GM18867 (cell line): ENCODE measurements around the gene DLG2.

Experiments used
- ATAC-seq: cut with Tn5 transposase; IDR thresholded peaks from one replicate; pipeline ENCODE4 v1.9.1; 2021; ENCODE audit warnings: mild to moderate bottlenecking, moderate library complexity; ENCODE audit not compliant: unreplicated experiment

DLG2 gene

DNA sequence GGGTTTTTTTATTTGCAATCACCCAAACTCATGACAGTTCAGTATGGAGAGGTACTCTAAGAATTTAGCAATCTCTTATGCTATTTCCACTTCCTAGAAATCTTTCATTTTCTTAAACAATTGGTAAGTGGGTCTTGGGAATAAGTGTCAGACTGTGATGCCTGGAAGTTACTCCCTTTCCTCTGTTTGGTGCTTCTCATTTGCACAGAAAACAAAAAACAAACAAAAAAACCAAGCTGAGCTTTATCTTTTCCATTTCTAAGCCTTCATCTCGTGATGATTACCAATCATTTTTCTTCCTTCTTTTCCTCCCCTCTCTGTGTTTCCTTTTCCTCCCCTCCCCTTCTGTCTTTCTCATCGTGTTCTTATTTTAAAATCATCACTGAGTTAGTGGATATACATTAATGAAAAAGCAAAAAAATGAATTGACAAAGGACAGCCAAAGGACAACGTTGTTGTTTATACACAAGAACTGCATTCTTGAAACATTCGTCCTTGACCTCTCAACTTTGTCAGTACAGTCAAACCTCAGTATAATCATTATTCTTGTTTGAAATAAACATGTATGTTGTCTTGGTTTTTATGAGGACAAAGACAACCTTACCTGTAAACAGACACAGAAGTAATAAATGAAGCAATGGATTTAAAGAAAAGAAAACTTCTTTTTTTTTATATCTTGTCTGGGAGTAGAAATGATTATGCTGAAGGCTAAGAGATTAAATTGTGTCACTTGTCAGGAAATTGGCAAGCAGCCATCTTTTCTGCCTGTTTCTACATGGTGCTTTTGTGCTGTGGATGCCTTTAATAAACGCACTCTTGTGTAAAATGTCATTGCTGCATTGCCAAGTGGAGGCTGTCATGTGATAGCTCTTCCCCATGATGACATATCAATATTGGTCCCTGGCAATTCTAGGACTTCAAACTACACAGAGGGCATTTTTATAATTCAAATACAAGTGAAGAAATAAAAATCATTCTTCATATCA is 1537.8 kb downstream of the DLG2 start:
- ATAC-seq: no peak

DNA sequence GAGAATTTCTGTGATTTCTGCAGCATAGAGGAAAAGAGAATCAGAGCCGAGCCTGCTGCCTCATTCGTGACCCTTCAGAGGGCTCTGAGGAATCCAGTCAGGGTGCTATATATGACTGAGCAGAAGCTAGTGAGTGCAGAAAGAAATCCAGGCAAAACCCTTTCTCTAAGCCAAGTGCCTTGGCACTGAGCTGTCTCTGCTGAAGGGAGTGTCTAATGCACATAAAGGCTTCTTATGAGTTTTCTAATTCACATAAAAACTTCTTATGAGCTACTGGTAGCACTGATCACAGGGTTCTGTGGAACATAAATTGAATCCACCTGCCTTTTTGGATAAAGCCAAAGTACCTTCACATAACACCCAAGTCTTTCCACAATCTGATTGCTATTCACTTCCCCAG is 1555.3 kb downstream of the DLG2 start:
- no peak for ATAC-seq

DNA sequence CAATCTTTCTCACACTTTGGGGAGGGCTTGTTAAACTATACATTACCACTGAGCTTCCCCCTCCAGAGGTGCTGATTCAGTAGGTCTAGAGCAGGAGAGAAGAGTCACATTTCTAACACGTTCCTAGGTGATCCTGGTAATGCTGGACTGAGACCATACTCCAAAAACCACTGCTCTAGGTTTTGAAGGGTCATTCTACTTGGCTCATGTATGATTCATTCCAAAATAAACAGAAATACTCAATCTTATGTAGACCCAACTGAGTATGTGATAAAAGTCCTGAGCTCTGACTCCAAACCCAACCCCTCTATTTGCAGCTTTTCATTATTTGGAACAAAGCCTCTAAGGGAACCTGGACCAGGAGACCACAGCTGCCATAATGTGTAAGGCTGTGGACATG is 1558.1 kb downstream of the DLG2 start:
- ATAC-seq: no peak

DNA sequence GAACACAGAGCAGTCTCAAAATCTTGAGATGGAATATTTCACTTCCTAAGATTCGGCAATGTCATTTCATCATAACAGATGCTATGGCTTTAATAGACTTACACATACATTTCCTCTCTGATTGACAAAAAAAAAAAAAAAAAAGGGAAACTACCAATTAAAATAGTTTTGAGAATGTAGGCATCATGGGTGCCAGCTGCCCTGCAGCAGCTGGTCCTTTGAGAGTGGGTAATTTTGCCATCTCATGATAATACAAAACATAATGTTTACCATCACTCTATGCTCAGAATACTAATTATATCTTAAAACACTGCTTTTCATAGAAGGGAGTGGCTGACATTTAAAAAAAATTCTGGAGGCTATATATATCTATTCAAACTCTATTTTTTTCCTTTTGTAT is 1565.4 kb downstream of the DLG2 start:
- ATAC-seq: no peak

DNA sequence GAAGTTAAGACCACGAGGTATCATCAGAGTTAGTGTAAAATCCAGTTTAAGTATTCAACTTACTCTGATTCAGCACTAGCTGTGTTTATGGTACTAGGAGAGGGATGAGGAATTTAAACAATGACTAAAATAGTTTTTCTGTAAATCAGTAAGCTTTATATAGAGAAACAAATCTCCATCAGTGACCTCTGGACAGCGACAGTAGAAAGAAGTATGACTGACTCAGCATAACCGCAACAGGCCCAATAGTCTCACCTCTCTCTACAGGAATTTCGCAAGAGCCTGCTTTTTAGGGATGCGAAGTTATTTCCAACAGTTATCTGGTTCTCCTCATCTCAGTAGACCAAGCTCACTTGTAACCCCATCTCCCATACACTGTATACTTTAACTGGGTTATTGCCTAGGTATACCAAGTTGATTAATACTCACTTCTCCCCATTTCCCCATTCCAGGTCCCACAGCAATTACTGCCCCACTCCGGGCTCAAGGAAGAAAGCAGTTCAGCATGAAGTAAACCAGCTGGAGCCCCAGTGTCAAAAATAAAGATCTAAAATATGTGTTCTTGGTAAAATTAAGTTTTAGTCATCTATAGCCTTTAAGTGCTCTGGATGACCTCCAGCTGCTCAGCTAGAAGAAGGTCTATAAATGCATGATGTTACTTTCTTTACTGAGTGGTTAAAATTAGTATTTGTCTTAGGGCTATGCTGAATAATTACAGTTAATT is 1570.3 kb downstream of the DLG2 start:
- ATAC-seq: no peak

DNA sequence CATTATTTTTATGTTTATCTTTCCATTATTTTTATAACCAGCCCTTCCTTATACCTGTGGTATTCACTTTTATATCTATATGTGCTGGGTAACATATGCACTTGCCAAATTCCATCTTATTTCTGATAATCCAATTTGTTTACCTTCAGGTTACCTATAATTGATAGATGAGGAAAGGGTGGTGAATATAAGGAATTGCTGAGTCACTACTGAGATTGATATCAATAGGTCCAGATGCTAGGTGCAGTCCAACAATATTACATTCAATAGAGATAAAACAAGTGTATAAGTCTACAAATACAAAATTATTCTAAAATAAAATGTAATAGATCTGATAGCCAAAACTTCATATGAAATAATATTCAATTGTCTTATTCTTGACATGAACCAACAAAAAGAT is 1582.0 kb downstream of the DLG2 start:
- ATAC-seq: no peak

DNA sequence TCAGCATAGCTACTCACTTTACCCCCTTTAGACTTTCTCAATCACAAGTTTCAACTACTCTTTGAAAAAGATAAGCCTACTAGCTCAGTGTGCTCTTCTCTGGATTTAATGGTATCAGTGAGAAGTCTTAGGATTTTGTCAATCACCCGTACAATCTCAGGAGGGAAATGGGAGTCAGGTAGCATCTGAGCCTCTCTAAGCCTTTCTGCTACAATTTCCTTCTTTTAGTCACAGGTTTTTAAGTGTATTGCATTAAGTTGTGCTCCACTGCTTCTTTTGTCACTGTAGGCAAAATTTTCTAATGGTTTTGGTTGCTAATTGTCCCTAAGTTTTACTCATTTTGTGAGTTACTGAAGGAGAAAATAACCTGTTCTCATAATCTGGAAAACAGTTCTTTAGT is 1582.4 kb downstream of the DLG2 start:
- ATAC-seq: no peak

DNA sequence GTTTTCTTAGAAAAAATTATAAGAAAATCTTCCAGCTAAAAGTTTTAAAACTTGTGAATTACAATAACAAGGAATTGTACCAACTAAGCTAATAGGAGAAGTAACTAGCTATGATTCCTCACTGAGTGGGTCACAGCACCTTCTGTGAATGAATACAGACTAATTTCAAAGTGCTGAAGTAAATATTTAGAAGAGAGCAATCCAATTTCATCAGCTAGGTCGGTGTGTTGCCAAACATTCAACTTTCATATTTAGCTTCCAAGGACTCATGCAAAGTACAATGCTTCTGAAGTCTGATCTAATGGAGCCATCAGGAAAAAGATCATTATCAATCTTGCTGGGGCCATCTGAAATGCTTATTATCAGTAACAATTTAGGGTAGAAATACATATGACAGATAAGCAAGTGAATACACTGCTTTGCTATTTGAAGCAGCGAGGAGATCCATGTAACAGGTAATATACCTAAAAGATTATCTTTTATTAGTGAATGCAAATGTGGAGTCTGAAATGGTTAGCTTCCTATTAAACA is 1590.4 kb downstream of the DLG2 start:
- ATAC-seq: no peak

DNA sequence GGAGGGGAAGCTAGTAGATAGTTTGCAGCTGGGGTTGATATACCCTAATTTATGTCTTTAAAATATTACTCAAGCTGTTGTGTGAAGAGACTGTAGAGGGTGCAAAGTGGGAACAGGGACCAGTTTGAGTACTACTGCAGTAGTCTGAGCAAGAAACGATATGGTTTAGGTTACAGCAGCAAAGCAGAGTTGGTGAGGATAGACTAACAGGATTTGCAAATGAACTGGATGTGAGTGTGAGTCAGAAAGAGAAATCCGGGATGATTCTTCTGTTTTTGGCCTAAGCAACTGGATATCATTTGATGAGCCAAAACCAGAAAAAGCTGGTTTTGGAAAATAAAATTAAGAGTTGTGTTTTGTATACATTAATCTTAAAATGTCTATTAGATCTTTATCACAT is 1591.5 kb downstream of the DLG2 start:
- no peak for ATAC-seq

DNA sequence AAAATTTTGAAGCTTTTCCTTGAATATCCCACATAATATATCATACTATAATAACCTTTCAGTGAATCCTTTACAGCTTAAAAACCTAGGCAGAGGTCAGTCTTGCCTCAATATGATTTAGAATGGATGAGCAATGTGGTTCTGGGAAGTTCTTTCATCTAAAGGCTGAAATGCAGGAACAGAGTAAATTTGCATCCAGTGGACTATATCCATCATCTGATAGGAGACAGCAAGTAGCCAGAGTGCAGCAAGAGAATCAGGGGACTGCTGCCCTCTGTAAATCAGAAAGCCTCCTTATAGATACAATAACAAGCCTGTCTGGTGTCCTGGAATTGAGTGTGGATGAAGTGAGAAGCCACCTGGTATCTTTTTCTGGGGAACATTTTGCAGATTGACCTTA is 1592.7 kb downstream of the DLG2 start:
- no peak for ATAC-seq

DNA sequence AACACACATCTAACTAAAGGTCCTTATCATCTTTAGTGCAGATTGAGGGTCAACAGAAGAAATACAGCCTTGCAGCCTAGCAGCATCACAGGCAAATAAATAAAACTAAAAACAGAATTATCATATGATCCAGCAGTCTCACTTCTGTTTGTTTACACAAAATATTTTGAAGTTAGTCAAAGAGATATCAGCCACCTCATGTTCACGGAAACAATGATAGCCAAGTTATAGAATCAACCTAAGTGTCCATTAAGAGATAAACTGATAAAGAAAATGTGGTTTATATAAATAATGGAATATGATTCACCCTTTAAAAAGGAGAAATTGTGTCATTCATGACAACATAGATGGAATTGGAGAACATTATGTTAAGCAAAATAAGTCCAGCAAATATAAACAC is 1602.9 kb downstream of the DLG2 start:
- ATAC-seq: no peak

DNA sequence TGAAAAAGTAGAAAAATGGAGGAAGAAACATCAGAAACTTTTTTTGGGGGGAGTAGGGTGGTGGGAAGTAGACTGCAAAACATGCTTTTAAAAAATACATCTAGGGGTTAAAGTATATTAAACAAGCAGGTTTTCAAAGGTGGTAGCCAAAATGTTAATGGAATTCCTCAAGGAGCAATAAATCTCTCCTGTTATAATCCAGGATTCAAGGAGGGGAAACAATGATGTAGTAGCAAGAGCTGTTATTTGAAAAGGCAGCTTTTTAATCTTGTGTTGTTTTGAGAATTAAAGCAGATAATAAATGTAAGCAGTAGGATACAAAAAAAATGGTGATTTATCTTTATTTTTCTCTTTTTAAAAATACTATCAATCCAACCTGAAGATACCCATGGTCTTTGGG is 1604.4 kb downstream of the DLG2 start:
- ATAC-seq: no peak

DNA sequence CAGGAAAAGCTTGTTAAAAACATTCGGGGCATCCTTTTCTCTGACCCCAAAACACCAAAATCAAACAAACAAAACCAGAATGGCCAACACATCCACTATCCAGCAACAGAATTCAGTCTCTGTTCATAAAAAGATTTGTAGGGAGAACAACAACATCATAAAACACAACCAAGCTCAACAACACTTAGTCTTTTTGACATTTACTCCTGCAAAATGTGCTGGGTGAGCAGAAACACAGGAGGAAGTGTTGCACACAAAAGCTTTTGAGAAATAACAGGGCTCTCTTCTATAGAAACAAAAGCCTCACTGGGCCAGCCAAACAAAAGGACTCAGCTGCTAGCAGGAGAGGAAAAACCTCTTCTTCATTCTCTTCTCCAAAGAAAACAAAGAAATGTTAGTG is 1604.9 kb downstream of the DLG2 start:
- ATAC-seq: no peak

DNA sequence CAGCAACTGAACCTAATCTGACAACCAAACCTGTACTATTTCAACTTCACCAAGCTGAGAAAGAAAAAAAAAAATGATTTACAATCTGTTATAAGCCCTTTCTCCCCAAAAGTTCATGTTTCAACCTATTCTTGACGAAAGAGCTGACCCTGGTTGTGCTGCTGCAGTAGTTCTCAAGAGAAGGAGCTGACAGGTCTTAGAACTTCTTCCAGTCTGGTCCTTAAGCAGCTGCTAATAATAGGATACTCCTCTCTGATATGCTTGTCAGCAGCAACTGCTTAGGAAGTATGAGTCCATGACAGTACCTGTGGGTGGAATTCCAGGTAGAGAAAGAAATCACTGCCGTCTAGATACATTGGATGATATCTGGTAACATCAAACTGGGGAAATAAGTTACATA is 1605.9 kb downstream of the DLG2 start:
- ATAC-seq: no peak

DNA sequence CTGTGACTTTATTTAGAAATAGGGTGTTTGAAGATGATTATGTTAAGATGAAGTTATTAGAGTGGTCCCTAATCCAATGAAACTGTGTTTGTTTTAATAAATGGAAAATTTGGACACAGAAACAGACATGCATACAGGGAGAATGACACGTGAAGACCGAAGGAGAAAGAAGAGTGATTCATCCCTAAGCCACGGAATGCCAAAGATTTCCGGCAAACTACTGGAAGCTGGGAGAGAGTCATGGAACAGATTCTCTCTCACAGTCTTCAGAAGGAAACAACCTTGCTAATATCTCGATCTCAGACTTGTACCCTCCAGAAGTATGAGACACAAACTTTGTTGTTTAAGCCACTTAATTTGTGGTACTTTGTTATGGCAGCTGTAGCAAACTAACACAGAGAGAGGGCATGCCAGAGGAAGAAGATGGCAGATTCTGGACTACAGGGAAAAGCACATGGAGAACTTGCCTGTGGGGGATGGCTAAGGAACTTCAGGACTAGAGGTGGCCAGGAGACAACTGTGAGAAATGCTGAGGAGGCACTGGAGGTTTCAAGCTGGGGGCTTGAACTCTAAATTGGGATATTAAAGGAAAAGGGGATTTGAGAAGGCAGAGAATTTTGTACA is 1607.5 kb downstream of the DLG2 start:
- no peak for ATAC-seq

DNA sequence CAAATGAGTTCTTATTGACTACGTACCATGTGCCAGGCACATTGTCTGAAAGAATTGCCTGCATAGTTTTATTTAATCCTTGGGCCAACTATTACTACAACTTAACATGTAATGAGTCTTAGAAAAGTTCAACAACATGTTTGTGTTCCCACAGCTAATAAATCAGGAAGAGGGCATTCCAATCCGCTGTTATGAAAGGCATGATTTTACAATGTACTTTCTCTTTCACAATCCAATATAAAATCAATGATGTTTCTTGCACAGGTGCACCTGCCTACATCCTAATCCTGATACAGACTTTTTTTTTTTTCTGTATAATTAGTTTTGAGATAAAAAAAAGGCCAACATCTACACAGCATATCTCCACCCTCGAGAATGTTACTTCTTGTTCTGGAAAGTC is 1612.6 kb downstream of the DLG2 start:
- no peak for ATAC-seq

DNA sequence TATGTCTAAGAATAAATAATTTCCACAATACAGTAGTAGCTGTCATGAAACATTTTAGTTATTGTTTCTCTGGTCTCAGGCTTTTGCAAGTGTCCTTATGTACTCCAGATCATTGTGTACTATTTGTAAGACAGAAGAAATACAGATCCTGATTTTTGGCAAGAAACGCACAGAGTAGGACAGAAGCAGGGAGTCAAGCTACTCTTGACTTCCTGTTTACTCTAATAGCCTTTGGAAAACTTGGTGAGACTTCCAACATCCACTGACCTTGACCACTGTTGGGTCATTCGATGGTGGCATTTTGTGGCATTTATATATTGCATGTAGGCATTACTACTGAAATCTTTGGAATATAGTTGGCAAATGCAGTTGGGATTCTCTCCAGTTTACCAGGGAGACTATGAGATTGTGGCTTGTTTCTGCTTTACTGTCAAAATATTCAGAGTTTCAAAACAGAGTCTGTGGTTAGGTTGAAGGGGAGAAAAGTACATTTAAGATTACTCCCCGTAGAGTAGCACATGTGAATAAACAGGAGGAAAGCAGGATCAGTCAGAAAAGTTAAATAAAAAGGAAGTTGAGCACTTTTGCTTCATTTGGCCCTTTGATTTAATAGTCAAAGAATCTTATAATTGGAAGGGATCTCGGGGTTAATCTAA is 1614.8 kb downstream of the DLG2 start:
- no peak for ATAC-seq

DNA sequence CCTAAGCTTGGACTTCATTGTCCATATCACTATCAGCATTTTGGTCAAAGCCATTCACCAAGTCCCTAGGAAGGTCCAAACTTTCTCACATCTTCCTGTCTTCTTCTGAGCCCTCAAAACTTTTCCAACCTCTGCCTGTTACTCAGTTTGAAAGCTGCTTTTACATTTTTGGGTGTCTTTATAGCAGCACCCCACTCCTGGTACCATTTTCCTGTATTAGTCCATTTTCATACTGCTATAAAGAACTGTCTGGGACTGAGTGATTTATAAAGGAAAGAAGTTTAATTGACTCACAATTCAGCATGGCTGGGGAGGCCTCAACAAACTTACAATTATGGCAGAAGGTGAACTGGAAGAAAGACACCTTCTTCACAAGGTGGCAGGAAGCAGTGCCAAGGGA is 1624.0 kb downstream of the DLG2 start:
- no peak for ATAC-seq

DNA sequence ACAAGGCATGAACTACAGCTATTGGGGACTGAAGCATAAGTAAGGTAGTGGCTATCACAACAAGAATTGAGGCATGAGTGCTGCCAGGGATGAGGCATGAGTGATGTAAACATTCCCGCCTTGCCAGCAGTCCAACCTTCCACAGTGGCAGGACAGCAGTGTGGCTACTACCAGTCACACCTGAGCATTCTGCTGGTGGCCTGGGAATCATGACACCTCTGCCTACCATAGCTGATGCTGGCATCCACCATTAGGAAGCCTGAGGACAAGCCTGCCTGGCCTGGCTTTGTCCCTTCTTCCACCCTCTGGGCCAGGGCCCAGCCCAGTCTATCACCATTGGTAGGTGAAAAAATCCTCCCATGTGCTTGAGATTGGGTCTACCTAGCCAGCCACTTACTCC is 1628.2 kb downstream of the DLG2 start:
- ATAC-seq: no peak

DNA sequence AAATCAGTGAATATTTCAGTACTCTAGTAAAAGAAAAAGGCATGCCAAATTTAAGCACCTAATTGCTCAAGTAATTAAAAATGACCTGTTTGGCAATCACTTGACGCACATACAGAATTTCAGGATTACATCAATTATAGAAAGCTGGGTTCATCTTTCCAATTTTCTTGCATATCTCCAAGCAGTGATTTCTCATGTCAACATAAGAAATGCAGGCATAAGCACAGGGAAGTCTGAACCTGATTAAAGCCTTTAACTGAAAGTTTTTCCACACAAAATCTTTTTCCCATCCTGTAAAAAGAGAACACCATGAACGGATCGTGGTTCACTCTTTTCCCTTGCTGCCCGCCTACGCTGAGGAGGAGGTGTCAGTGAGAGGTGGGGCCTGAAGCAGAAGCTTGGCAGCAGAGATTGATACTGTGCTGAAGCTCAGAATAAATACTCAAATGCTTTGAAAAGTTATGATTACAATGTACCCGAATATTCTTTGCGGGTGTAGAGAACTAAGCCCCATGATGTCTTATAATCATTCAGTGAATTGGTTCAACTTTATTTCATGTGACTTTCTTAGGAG is 1636.9 kb downstream of the DLG2 start:
- ATAC-seq: no peak

DNA sequence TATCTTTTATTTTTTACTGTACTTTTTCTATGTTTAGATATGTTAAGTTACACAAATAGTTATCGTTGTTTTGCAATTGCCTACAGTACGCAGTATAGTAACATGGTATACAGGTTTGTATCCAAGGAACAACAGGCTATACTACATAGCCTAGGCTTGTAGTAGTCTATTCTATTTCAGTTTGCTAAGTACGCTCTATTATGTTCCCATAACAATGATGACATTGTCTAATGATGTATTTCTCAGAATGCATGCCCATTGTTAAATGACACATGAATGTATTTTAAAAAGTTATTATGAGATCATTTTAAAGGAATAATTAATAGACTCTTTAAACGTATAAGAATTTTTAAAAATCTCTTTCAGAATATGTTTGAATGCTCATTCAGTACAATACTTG is 1644.3 kb downstream of the DLG2 start:
- no peak for ATAC-seq
